ENCODE results near the gene ODC1. TPM values are rescaled to one million over a fixed set of nuclear protein-coding genes. Genes with fewer than 3 reads are reported as not detected.

ODC1 gene
- total and polyA plus RNA-seq, 2 experiments from 2014 or later = 23.3 to 70.3 TPM

- Histone ChIP-seq H3K36me3 (ENCODE audit: insufficient read depth) (no peaks in the 10 kb centered on the region), H3K9me2 (ENCODE audit: insufficient read depth) (no peaks in the 10 kb centered on the region), H3K4me1 (ENCODE audit: insufficient read depth) (no peaks in the 10 kb centered on the region), H2AFZ (no peak overlapping the region), H3K79me2 (replicated peaks; ENCODE audit: insufficient read depth) (no peaks in the 10 kb centered on the region), H3K27ac (ENCODE audit: low read depth) (no peak overlapping the region), H4K20me1 (replicated peaks; ENCODE audit: insufficient read depth) (no peaks in the 10 kb centered on the region), H3K4me2 (no peak overlapping the region), H3K4me3 (no peak overlapping the region), H3F3A (replicated peaks; ENCODE audit: low read depth) (no peaks in the 10 kb centered on the region), H3K27me3 (ENCODE audit: insufficient read depth) (no peaks in the 10 kb centered on the region)
- peaks cover 14% of the 10 kb centered on the region for H3K36me3 Mint-ChIP-seq (ENCODE audit: low read depth)
- H3K27ac Mint-ChIP-seq = no peak overlapping the region
- H3K27me3 Mint-ChIP-seq (ENCODE audit: insufficient read depth, low read depth, poor library complexity) = peaks cover 10% of the 10 kb centered on the region
- H3K4me1 Mint-ChIP-seq = peaks cover 4% of the 10 kb centered on the region; the same call in 2 of the 3 replicates
- TF ChIP-seq ZNF331 (CRISPR knock-in tag; IDR thresholded peaks at IDR 0.05; ENCODE audit: low read depth) (no peak), ETS1 (IDR thresholded peaks at IDR 0.05) (no peak), ZNF462 (CRISPR knock-in tag; IDR thresholded peaks at IDR 0.05) (no peak), CREB1 (CRISPR knock-in tag; IDR thresholded peaks at IDR 0.05; ENCODE audit: low read depth) (no peak)
- ATAC-seq = no peak
- H3K4me3 Mint-ChIP-seq = no peak overlapping the region
- no peak for DNase-seq (ENCODE audit: low spot score)
- H3K9me3 Mint-ChIP-seq = peaks cover 9% of the 10 kb centered on the region; the same call in 2 of the 3 replicates
Measured at GRCh38 chr2:10402653-10403215, 45.4 kb downstream of the ODC1 start.
